Karpas-422 (cell line): ENCODE results near the gene TECPR2. TPM values are rescaled to one million over a fixed set of nuclear protein-coding genes. Genes with fewer than 3 reads are reported as not detected.

Experiments
- DNase-seq: peaks from one replicate; pipeline ENCODE4 v3.0.0-alpha.2; 2015
- H2AFZ ChIP-seq: fragments of 200-600 bp; sonication (generic); 2 replicates; pipeline ENCODE4 v1.6.1; 2014; ENCODE audit warnings: antibody characterized with exemption, low read length, mixed read lengths
- H3K27ac ChIP-seq: fragments of 200-600 bp; sonication (generic); 2 replicates; pipeline ENCODE4 v1.5.1; 2014; ENCODE audit warnings: mild to moderate bottlenecking, low read length, moderate library complexity
- H3K27me3 ChIP-seq: fragments of 200-600 bp; sonication (generic); 2 replicates; pipeline ENCODE4 v1.6.1; 2014; ENCODE audit warnings: low read length, mixed read lengths
- H3K36me3 ChIP-seq: fragments of 200-600 bp; sonication (generic); 2 replicates; pipeline ENCODE4 v1.6.1; 2014; ENCODE audit warnings: low read length, mixed read lengths; ENCODE audit not compliant: insufficient read depth
- H3K4me1 ChIP-seq: fragments of 200-600 bp; sonication (generic); 2 replicates; pipeline ENCODE4 v1.6.1; 2014; ENCODE audit warnings: mild to moderate bottlenecking, low read length, mixed read lengths
- H3K4me2 ChIP-seq: fragments of 200-600 bp; sonication (generic); 2 replicates; pipeline ENCODE4 v1.6.1; 2014; ENCODE audit warnings: low read length, low read depth, mild to moderate bottlenecking; ENCODE audit not compliant: poor library complexity, severe bottlenecking
- H3K4me3 ChIP-seq: fragments of 200-600 bp; sonication (generic); 2 replicates; pipeline ENCODE4 v1.5.1; 2014; ENCODE audit warnings: mild to moderate bottlenecking, antibody characterized with exemption, low read length, mixed read lengths
- H3K79me2 ChIP-seq: fragments of 200-600 bp; sonication (generic); 2 replicates; pipeline ENCODE4 v1.6.1; 2014; ENCODE audit warnings: mild to moderate bottlenecking, low read length, mixed read lengths
- H3K9ac ChIP-seq: fragments of 200-600 bp; sonication (generic); 2 replicates; pipeline ENCODE4 v1.6.0; 2014; ENCODE audit warnings: low read length
- H3K9me2 ChIP-seq: fragments of 200-600 bp; sonication (generic), shearing (Covaris generic); replicated peaks from 2 replicates; pipeline ENCODE4 v1.6.0; 2014; ENCODE audit warnings: mild to moderate bottlenecking, low read length, moderate library complexity; ENCODE audit not compliant: insufficient read depth
- H3K9me3 ChIP-seq: fragments of 300-700, 200-600 bp; sonication (generic); 2 replicates; pipeline ENCODE4 v1.6.1; 2014; ENCODE audit warnings: low read length, mixed read lengths
- H4K20me1 ChIP-seq: fragments of 200-600 bp; sonication (generic); 2 replicates; pipeline ENCODE4 v1.6.1; 2014; ENCODE audit warnings: mild to moderate bottlenecking, antibody characterized with exemption, low read length, low read depth; ENCODE audit not compliant: insufficient read depth
- total RNA-seq: library from RNA; depleted of rRNA; stranded (reverse); fragments of >200 nt; shearing (Covaris generic); gene quantifications from 2 replicates; pipeline ENCODE4 v1.2.3, GENCODE V29; 2014; ENCODE audit warnings: low replicate concordance

Gene TECPR2
- total RNA-seq, 1 experiment from 2014 or later, result 10.3 TPM

DNA sequence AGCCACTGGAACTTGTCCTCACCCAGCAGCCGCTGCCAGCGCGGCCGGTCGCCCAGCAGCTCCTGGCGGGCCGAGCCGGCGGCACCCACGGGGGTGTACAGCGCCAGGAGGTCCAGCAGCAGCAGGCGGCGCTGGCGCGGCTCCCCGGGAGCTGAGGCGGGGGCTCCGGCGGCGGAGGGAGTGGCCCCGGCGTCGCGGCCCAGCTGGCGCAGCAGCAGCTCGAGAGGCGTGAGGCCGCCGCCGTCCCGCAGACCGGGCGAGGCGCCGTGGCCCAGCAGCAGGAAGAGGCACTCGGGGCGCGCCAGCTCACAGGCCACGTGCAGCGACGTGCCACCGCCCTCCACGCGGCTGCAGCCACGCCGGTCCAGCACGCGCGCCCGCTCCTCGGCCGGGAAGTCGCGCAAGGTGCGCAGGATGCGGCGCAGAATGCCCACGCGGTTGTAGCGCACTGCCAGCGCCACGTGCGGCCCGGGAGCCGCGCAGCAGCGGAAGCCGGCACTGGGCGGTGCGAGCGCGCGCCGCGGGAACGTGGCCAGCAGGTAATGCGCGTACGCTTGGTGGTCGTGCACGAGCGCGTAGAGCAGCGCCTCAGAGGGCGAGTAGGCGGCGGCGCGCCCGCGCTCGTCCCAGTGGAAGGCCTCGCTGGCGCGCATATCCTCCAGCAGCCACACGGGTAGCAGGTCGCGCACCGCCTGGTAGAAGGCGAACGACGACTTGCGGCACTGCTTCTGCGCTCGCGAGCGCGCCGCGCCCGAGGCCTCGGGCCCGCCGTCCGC is 144.5 kb downstream of the TECPR2 start:
- Histone ChIP-seq H3K36me3 (no peaks in the 10 kb centered on the region), H3K9ac (no peak overlapping the region), H3K27me3 (no peaks in the 10 kb centered on the region), H3K4me2 (no peak overlapping the region), H3K27ac (no peak overlapping the region), H3K79me2 (no peaks in the 10 kb centered on the region), H3K4me3 (no peak overlapping the region), H3K4me1 (no peaks in the 10 kb centered on the region), H3K9me3 (no peaks in the 10 kb centered on the region), H2AFZ (no peak overlapping the region), H3K9me2 (no peaks in the 10 kb centered on the region), H4K20me1 (no peaks in the 10 kb centered on the region)
- DNase-seq, result no peak

- Histone ChIP-seq H3K4me3 (no peak overlapping the region), H3K27me3 (no peaks in the 10 kb centered on the region), H2AFZ (no peak overlapping the region), H3K4me2 (no peak overlapping the region), H3K79me2 (no peaks in the 10 kb centered on the region), H3K9me2 (no peaks in the 10 kb centered on the region), H3K27ac (no peak overlapping the region), H3K36me3 (no peaks in the 10 kb centered on the region), H3K9ac (no peak overlapping the region), H4K20me1 (no peaks in the 10 kb centered on the region), H3K9me3 (no peaks in the 10 kb centered on the region), H3K4me1 (no peaks in the 10 kb centered on the region)
- DNase-seq, result no peak
Observed at GRCh38 chr14:102507857-102508312, 145.1 kb downstream of the TECPR2 start.

DNA sequence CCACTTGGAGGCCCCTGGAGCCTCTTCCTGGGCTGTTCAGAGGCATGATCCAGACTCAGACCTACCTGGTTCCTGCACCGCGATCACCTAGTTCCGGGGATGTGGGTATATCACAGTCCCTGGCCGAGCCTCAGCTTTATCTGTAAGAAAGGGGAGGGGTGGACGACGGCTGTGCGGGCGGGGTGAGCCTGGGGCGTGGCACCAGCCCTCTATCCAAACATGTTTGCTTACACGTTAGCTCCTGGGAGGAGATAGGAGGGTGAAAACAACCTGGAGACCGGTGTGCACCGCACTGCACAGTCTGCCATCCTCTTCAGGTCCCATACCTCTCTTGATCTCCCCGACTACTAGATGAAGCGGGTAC is 145.7 kb downstream of the TECPR2 start:
- Histone ChIP-seq H3K4me3 (no peak overlapping the region), H3K9me2 (no peaks in the 10 kb centered on the region), H3K27ac (no peak overlapping the region), H2AFZ (no peak overlapping the region), H3K4me2 (no peak overlapping the region), H3K9me3 (no peaks in the 10 kb centered on the region), H3K79me2 (no peaks in the 10 kb centered on the region), H3K4me1 (no peaks in the 10 kb centered on the region), H3K9ac (no peak overlapping the region), H4K20me1 (no peaks in the 10 kb centered on the region), H3K27me3 (no peaks in the 10 kb centered on the region), H3K36me3 (no peaks in the 10 kb centered on the region)
- no peak for DNase-seq

DNA sequence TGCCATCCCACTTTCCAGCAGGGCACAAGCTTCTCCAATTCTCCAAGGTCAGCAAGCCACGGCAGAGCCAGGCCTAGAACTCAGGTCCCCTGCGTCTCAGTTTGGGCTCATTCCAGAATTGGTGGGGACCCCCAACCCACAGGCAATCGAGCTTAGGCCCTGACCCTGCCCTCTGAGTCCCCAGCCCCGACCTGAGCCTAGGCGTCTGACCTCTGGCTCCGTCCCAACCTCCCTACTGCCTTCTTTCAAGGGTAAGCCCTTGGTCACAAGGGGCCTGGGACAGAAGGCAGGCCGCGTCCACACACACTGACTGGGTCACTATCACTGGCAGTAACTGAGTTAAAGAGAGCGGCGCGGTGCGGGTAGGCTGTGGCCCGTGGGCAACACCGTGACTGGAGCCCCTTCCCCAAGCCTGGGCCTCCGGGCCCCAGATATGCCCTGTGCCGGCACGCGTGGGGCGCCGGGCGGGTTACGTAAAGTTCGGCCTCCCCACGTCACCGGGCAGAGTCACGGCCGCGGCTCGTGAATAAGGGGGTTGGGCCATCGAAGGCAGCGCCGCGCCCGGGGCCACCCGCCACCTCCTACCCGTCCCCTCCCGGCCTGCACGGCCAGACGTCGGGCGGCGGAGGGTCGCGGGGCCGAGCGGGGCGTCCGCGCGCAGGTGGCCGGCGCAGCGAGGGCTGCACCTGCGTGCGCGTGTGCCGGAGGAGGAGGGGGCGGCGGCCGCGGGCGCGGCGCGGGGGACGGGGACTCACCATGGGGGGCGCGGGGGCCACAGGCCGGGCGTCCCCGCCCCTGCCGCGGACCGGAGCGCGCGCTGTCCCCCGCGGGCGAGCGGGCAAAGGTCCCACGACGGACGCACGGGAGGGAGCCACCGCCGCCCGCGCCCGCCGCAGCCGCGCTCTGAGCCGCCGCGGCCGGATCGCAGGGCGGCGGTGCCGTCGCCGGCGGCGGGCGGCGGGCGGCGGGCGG is 146.3 kb downstream of the TECPR2 start:
- no peak overlapping the region for H3K9ac ChIP-seq

GRCh38 chr14:102509746-102510615 is 147.2 kb downstream of the TECPR2 start, which contains the start of gene ANKRD9:
Gene ANKRD9 (minus strand): TSS chr14:102509776. CDS start chr14:102507889, 1,887 bp downstream.
- no peak for DNase-seq
- Histone ChIP-seq H3K27ac (no peak within 1 kb of the TSS), H3K9me2 (no peaks in the 10 kb centered on the region), H3K36me3 (no peaks in the 10 kb centered on the region), H3K9ac (no peak within 1 kb of the TSS), H3K27me3 (no peaks in the 10 kb centered on the region), H3K9me3 (no peaks in the 10 kb centered on the region), H3K4me2 (no peak within 1 kb of the TSS), H2AFZ (no peak within 1 kb of the TSS), H3K79me2 (no peaks in the 10 kb centered on the region), H3K4me3 (no peak within 1 kb of the TSS), H4K20me1 (no peaks in the 10 kb centered on the region), H3K4me1 (no peaks in the 10 kb centered on the region)

More for the DNA sequence above, 146.3 kb downstream of the TECPR2 start:
- Histone ChIP-seq H3K4me3 (no peak overlapping the region), H3K36me3 (no peaks in the 10 kb centered on the region), H3K9me3 (no peaks in the 10 kb centered on the region), H3K4me1 (no peaks in the 10 kb centered on the region), H3K4me2 (no peak overlapping the region), H2AFZ (no peak overlapping the region), H3K79me2 (no peaks in the 10 kb centered on the region), H4K20me1 (no peaks in the 10 kb centered on the region), H3K27me3 (no peaks in the 10 kb centered on the region), H3K27ac (no peak overlapping the region), H3K9me2 (no peaks in the 10 kb centered on the region)
- DNase-seq, result no peak

DNA sequence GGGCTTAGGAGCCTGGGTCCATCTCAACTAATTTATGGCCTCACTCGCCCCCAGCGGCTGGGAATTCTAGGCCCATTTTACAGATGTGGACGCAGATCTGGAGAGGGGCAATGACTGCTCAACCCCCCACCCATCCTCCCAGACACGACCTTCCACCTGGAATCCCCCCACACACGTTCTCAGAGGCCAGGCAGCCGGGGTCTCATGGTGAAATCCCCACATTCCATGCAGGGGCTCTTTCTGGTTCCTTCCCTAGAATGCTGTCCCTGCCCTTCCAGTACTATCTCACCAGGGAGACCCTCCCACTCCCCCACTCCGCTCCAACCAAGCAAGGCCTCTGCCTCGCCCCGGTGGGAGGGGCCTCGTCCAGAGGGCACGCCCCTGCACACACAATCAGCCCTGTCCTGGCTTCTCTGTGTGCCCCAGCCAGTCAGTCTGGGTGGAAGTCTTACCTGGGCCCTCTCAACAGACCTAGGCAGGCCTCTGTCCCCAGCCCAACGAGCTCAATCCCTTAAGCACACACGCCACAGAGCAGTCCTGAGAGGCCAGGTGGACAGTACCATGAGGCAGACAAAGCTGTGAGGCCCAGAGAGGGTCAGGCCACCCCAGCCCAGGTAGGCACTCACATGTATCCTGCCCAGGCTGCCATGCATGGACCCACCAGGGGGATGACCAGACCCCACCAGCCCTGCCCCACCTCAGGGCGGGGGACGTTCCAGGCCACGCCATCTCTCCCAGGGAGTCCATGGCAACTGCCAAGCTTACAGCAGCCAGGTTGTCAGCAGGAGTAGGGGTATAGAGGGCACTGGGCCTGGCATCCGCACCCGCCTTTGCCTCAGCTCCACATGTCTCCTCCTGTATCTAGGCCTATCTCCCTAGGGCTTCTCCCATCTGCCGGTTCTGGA is 148.1 kb downstream of the TECPR2 start:
- no peak overlapping the region for H3K4me2 ChIP-seq
- H3K9me3 ChIP-seq, result no peaks in the 10 kb centered on the region
- no peak overlapping the region for H3K9ac ChIP-seq
- H3K36me3 ChIP-seq, result no peaks in the 10 kb centered on the region
- H2AFZ ChIP-seq, result no peak overlapping the region
- no peak for DNase-seq
- no peaks in the 10 kb centered on the region for H4K20me1 ChIP-seq
- H3K27me3 ChIP-seq, result no peaks in the 10 kb centered on the region
- no peak overlapping the region for H3K27ac ChIP-seq
- H3K79me2 ChIP-seq, result no peaks in the 10 kb centered on the region
- no peaks in the 10 kb centered on the region for H3K4me1 ChIP-seq
- H3K4me3 ChIP-seq, result no peak overlapping the region
- H3K9me2 ChIP-seq, result no peaks in the 10 kb centered on the region

DNA sequence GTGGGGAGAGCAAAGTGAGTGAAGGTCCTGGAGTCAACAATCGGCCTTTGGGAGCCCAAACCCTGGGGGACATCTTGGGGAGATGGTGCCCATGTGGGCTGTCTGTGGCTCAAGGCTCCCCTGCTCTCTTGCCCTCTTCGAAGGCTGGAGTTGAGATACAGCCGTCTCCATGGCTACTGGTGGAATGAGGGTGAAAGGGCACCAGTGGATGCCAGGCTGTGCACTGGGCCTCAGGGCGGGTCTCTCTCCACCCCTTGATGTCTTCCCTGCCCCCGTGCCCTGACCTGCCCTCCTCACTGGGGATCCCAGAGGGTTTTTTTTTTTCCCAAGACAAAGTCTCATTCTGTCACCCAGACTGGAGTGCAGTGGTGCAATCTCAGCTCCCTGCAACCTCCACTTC is 148.8 kb downstream of the TECPR2 start:
- Histone ChIP-seq H3K4me1 (peaks cover 2% of the 10 kb centered on the region), H3K4me2 (no peak overlapping the region), H3K9me2 (no peaks in the 10 kb centered on the region), H3K36me3 (no peaks in the 10 kb centered on the region), H3K9ac (no peak overlapping the region), H4K20me1 (no peaks in the 10 kb centered on the region), H3K4me3 (no peak overlapping the region), H3K9me3 (no peaks in the 10 kb centered on the region), H3K27ac (no peak overlapping the region), H2AFZ (no peak overlapping the region), H3K79me2 (no peaks in the 10 kb centered on the region), H3K27me3 (no peaks in the 10 kb centered on the region)
- no peak for DNase-seq
